Thyroid gland (tissue), 4 donors: ENCODE results near the gene SIRT7. TPM values are rescaled to one million over a fixed set of nuclear protein-coding genes. Genes with fewer than 3 reads are reported as not detected.
"Not testable (repeated sequence)": the region's sequence is repeated elsewhere in the genome, so short reads cannot be mapped to it uniquely, and the experiment has no call there.

ENCODE experiments used
- DNase-seq, 2 donors: peaks; one replicate each; pipeline ENCODE4 v3.0.0-alpha.2; 2019
- H3K27ac ChIP-seq, 3 donors: fragments of 200-600 bp; sonication (generic); 1 replicate in 2 of 3; 2 replicates in 1 of 3; pipeline ENCODE4 v1.5.1; 2016 to 2019; ENCODE audit warnings: mild to moderate bottlenecking in 1 of 3, moderate library complexity in 1 of 3
- H3K27me3 ChIP-seq: fragments of 200-600 bp; sonication (generic); one replicate; pipeline ENCODE4 v1.5.1; 2019
- H3K36me3 ChIP-seq, 2 donors: fragments of 200-600 bp; sonication (generic); one replicate each; pipeline ENCODE4 v1.5.1; 2016 to 2019
- H3K4me1 ChIP-seq, 2 donors: fragments of 200-600 bp; sonication (generic); one replicate each; pipeline ENCODE4 v1.5.1; 2017 to 2019
- H3K4me3 ChIP-seq, 3 donors: fragments of 200-600 bp; sonication (generic); replicated peaks in 1 of 3; 1 replicate in 2 of 3; 2 replicates in 1 of 3; pipeline ENCODE4 v1.5.1; 2016; ENCODE audit warnings: mild to moderate bottlenecking in 1 of 3
- H3K9me3 ChIP-seq: fragments of 200-600 bp; sonication (generic); one replicate; pipeline ENCODE4 v1.5.1; 2017
- CTCF ChIP-seq, 6 experiments: fragments of 200-600 bp in 3 of 6; fragments of 450-650 bp in 3 of 6; sonication (generic) in 3 of 6; IDR thresholded peaks; one replicate each; pipeline ENCODE4 v1.5.1; 2016 to 2019; ENCODE audit warnings: antibody characterized with exemption in 6 of 6, mild to moderate bottlenecking in 2 of 6, inconsistent platforms in 1 of 6, moderate library complexity in 1 of 6
- POLR2A ChIP-seq, 2 donors: fragments of 450-650 bp; IDR thresholded peaks; one replicate each; pipeline ENCODE4 v1.6.1; 2017; ENCODE audit warnings: antibody characterized with exemption in 2 of 2, mild to moderate bottlenecking in 2 of 2, moderate library complexity in 1 of 2
- WGBS, 2 donors: methylation state at CpG; one replicate each; pipeline ENCODE4 v1.1.5; 2017; 5-methylcytosine and 5-hydroxymethylcytosine counted together
- intact Hi-C: fragments of 100-400 bp; cut with DNase I; formaldehyde crosslinking; loops from one replicate; pipeline ENCODE4 v1.15.1; 2023
- total RNA-seq, 4 donors: library from RNA; depleted of rRNA; stranded (reverse); fragments of >200 nt; gene quantifications; one replicate each; pipeline ENCODE4 v1.2.3, GENCODE V29; 2016

The SIRT7 gene
- total RNA-seq, 4 donors from 2014 or later: 8.9 to 23.5 (median 15.8) TPM

- TF ChIP-seq POLR2A (IDR thresholded peaks at IDR 0.05) (no peak), CTCF (IDR thresholded peaks at IDR 0.05) (no peak)
- peaks cover 42 to 53% of the 10 kb centered on the region in 2 donors for H3K4me1 ChIP-seq
- no peak overlapping the region for H3K4me3 ChIP-seq
- intact Hi-C loops: no loop called here
- no peak for DNase-seq
- H3K9me3 ChIP-seq: no peaks in the 10 kb centered on the region
- no peaks in the 10 kb centered on the region for H3K27me3 ChIP-seq
- WGBS, 2 donors: 92 to 95% methylated on average over 25 to 28 of the region's 33 CpGs
- H3K36me3 ChIP-seq: peaks cover 13 to 14% of the 10 kb centered on the region in 2 donors
- no peak overlapping the region for H3K27ac ChIP-seq
Measured at GRCh38 chr17:81920612-81921536, 2.9 kb upstream of the SIRT7 start.

- 80 to 86% methylated on average over 10 to 15 of the region's 15 CpGs for WGBS, 2 donors
- Histone ChIP-seq H3K36me3 (peaks cover 30 to 31% of the 10 kb centered on the region in 2 donors), H3K9me3 (no peaks in the 10 kb centered on the region), H3K27me3 (no peaks in the 10 kb centered on the region), H3K27ac (no peak overlapping the region), H3K4me3 (no peak overlapping the region), H3K4me1 (peaks cover 24 to 34% of the 10 kb centered on the region in 2 donors)
- intact Hi-C loops: no loop called here
- no peak for DNase-seq
- no peak for TF ChIP-seq POLR2A (IDR thresholded peaks at IDR 0.05)
- no peak for TF ChIP-seq CTCF (IDR thresholded peaks at IDR 0.05)
Measured at GRCh38 chr17:81918832-81919545, 1.0 kb upstream of the SIRT7 start.

DNA sequence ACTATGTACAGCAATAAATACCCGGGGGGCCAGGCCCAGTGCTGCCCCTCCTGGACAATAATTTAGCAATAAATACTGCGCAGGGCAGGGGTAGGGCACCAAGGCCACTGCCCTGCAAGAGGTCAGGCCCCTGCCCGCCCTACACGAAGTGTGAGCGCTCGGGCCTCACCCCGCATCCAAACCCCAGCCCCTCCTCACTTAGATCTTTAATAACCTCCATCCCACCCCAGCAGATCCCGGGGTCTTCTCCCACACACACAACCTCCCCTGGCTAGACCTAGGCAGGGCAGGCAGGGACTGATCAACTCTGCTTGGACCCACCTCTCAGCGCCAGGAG is 325 bp upstream of the SIRT7 start:
- WGBS, 2 donors: 40 to 44% methylated on average over 9 of the region's 9 CpGs
- peak in 1 of 6 experiments; percentile 1 for TF ChIP-seq CTCF (IDR thresholded peaks at IDR 0.05)
- intact Hi-C loops, H3K9me3 ChIP-seq, H3K27me3 ChIP-seq, DNase-seq: not testable (repeated sequence)
- H3K4me3 ChIP-seq: peak overlapping the region in 1 of 3 donors; percentile 96
- peaks cover 36 to 38% of the 10 kb centered on the region in 2 donors for H3K36me3 ChIP-seq
- peak overlapping the region in 1 of 3 donors; percentile 35 for H3K27ac ChIP-seq
- H3K4me1 ChIP-seq: peaks cover 18 to 27% of the 10 kb centered on the region in 2 donors

GRCh38 chr17:81916234-81917001 is 1.6 kb downstream of the SIRT7 start:
- intact Hi-C loops: no loop called here
- Histone ChIP-seq H3K4me1 (peaks cover 13 to 20% of the 10 kb centered on the region in 2 donors), H3K9me3 (no peaks in the 10 kb centered on the region), H3K4me3 (peak overlapping the region in 1 of 3 donors; percentile 96), H3K27me3 (no peaks in the 10 kb centered on the region), H3K27ac (no peak overlapping the region), H3K36me3 (peaks cover 28 to 32% of the 10 kb centered on the region in 2 donors)
- 79 to 85% methylated on average over 21 of the region's 21 CpGs for WGBS, 2 donors
- no peak for DNase-seq
- TF ChIP-seq POLR2A (IDR thresholded peaks at IDR 0.05) (no peak), CTCF (IDR thresholded peaks at IDR 0.05) (no peak)
